Epithelial cell of esophagus (primary cell): Measurements from ENCODE around the gene CRABP1.
A peak's percentile ranks its signal among the peaks of the same experiment; 100 is the strongest.

Source experiments
- DNase-seq: peaks from one replicate; pipeline ENCODE4 v3.0.0; 2010; ENCODE audit warnings: low read depth
- H3K4me3 ChIP-seq: 2 replicates; pipeline ENCODE4 v1.5.1; 2011; ENCODE audit warnings: mild to moderate bottlenecking, low read length, control low read depth
- CTCF ChIP-seq: IDR thresholded peaks from 2 replicates; pipeline ENCODE4 v1.5.1; 2011; ENCODE audit warnings: low read depth, mild to moderate bottlenecking, low read length, control low read depth, inconsistent platforms; ENCODE audit not compliant: insufficient read depth; ENCODE audit errors: missing control alignments

The CRABP1 gene

DNA sequence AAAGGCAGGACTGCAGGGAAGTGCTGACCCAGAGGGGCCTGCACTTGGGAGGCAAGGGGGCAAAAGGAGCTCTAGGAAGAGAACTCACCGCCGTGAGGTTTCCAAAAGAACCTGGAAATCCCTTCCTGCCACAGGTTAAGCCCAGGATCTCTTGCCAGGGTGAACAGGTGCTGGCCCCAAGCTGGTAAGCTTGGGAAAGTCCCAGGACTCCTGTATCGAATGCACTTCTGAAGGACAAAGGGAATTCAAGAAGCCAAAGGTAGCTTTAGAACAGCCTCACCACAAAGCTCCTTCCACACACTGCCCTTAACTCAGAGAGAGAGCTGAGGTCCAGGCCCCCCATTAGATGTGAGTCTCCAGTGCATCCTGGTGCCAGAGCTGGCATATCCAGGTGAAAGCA lies 28.9 kb upstream of the CRABP1 start:
- H3K4me3 ChIP-seq = no peak overlapping the region
- no peak for DNase-seq
- no peak for TF ChIP-seq CTCF

DNA sequence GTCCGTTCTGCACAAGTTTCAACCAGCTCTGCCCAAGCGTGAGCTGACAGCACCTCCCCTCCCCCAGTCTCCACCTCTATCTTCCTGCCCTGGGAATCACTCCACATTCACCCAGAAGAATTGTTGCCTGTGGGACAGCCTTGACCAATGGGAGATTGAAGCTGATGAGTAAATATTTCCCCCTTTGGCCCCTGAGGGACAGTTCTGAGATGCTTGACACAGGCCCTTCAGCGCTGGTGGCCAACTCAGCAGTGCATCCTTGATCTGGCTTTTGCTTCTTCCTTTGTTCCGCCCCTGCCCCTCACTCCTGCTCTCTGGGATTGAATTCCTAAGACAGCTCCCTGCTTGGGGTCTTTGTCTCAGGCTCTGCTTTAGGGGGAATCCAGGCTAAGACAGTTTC lies 27.6 kb upstream of the CRABP1 start:
- TF ChIP-seq CTCF = no peak
- no peak for DNase-seq
- no peak overlapping the region for H3K4me3 ChIP-seq

DNA sequence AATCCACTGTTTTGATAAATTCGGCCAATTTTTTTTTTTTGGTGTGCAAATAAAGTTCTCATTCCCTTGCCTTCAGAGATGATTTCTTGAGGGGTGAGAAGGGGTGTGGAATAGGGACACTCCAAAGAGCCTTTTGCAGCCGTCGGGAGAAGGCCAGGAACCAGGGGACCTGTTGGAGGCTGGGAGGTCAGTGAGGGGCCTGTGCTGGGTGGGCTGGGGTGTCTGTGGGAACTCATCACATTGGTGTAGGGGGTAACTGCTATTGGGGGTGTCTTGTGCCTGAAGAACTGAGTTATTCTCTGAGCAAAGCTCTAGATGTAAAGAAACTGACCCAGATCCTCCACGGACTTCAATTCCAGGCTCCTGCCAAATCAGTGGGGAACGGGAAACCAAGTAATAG lies 27.2 kb upstream of the CRABP1 start:
- no peak for TF ChIP-seq CTCF
- H3K4me3 ChIP-seq = no peak overlapping the region
- no peak for DNase-seq

DNA sequence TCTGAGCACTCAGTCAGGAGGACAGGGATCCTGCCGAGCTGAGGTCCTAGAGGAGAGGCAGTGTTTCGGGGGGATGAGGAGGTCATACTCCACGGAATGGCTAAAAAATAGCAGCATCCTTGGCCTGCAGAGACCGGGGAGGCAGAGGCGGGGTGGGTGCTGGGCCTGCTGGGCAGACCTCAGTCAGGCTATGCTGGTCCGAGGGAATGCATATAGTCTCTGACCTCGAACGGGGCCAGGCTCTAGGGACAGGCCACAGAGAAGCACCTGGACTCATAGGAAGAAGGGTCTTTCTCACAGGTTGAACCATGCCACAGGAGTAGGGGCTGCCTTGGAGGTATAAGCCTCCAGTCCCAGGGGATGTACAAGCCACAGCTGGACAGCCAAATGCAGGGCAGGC lies 26.8 kb upstream of the CRABP1 start:
- H3K4me3 ChIP-seq = no peak overlapping the region
- no peak for TF ChIP-seq CTCF
- no peak for DNase-seq

DNA sequence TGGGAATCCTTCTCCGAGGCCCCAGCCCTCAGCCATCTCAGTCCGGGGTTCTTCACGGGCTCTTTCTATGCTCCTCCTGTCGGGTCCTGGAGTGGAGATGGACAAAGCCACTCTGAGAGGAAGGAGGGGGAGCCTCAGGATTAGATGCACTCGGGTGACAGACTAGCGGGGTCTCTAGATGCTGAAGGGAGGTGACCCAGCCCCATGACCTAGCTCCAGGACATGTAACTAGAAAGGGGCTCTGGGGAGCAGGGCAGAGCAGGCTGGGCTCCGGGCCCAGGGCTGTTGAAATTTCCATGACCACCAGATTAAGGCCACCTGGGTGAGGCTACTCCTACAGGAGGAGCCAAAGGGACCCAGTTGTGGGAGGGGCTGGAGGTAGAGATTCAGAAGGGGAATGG lies 26.0 kb upstream of the CRABP1 start:
- TF ChIP-seq CTCF = no peak
- no peak overlapping the region for H3K4me3 ChIP-seq
- DNase-seq = no peak

DNA sequence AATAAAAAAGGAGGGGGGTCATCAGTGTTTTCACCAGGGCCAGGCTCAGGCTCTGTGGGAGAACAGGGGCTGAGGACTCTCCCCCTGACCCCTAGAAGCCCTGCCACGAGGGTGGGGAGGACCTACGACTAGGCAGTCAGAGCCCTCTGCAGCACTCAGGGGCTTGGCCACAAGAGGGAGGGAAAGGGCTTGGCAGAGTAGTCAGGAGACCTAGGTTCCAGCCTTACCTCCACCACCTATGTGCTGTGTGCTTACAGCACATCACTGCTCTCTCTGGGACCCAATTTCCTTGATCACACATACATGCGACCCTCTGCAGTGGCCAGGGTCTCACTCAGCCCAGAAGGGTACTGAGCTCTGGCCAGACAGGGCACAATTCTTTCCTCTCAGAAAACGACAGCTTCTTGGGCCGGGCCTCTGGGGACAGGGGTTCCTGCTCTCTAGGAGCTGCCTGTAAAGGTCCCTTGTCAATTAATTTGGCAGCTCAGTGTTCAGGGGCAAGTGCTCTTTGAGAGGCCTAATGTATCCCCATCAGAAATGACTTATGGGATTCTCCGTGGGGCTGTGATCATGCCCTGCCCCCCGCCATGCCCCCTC lies 24.4 kb upstream of the CRABP1 start:
- DNase-seq = peak; percentile 42
- no peak overlapping the region for H3K4me3 ChIP-seq
- TF ChIP-seq CTCF = peak; percentile 40
